SU-DHL-6 (cell line): ENCODE results near the gene RGL3.

ENCODE experiments used
- H2AFZ ChIP-seq: fragments of 200-600 bp; sonication (generic); 2 replicates; pipeline ENCODE4 v1.6.1; 2014; ENCODE audit warnings: low read depth, mild to moderate bottlenecking, moderate library complexity, mixed read lengths, antibody characterized with exemption, low read length; ENCODE audit not compliant: severe bottlenecking
- H3F3A ChIP-seq: fragments of 200-600 bp; shearing (Covaris generic); 2 replicates; pipeline ENCODE4 v1.6.0; 2016; ENCODE audit warnings: antibody characterized with exemption, mild to moderate bottlenecking; ENCODE audit not compliant: insufficient read depth
- H3K27ac ChIP-seq: fragments of 200-600 bp; sonication (generic); 2 replicates; pipeline ENCODE4 v1.5.1; 2016; ENCODE audit warnings: low read depth, mild to moderate bottlenecking, low read length, moderate library complexity, mixed read lengths
- H3K27me3 ChIP-seq: fragments of 200-600 bp; sonication (generic), shearing (Covaris generic); 2 replicates; pipeline ENCODE4 v1.6.0; 2014; ENCODE audit warnings: mild to moderate bottlenecking, low read length
- H3K36me3 ChIP-seq: fragments of 200-600 bp; sonication (generic); 2 replicates; pipeline ENCODE4 v1.6.1; 2014; ENCODE audit warnings: mild to moderate bottlenecking, low read length, mixed read lengths
- H3K4me2 ChIP-seq: fragments of 300-600, 200-600 bp; shearing (Covaris generic), sonication (generic); 2 replicates; pipeline ENCODE4 v1.6.0; 2014; ENCODE audit warnings: low read length, low read depth, mild to moderate bottlenecking; ENCODE audit not compliant: poor library complexity, severe bottlenecking
- H3K4me3 ChIP-seq: fragments of 200-600 bp; sonication (generic); 2 replicates; pipeline ENCODE4 v1.5.1; 2014; ENCODE audit warnings: antibody characterized with exemption, low read length, mild to moderate bottlenecking, mixed read lengths; ENCODE audit not compliant: insufficient read depth, poor library complexity, severe bottlenecking
- H3K79me2 ChIP-seq: fragments of 200-600 bp; sonication (generic); 2 replicates; pipeline ENCODE4 v1.6.1; 2014; ENCODE audit warnings: mild to moderate bottlenecking, low read length, moderate library complexity; ENCODE audit not compliant: insufficient read depth
- H3K9ac ChIP-seq: fragments of 200-600 bp; sonication (generic); 2 replicates; pipeline ENCODE4 v1.7.0; 2014; ENCODE audit warnings: mild to moderate bottlenecking, low read length
- H3K9me2 ChIP-seq: fragments of 200-600 bp; sonication (generic); replicated peaks from 2 replicates; pipeline ENCODE4 v1.6.1; 2014; ENCODE audit warnings: low read length; ENCODE audit not compliant: insufficient read depth
- H3K9me3 ChIP-seq: fragments of 200-600 bp; sonication (generic); 2 replicates; pipeline ENCODE4 v1.6.1; 2014; ENCODE audit warnings: low read length, mixed read lengths; ENCODE audit not compliant: insufficient read depth
- H4K20me1 ChIP-seq: fragments of 200-600 bp; sonication (generic); 2 replicates; pipeline ENCODE4 v1.6.1; 2014; ENCODE audit warnings: low read depth, mild to moderate bottlenecking, antibody characterized with exemption, low read length, moderate library complexity, mixed read lengths
- EZH2phosphoT487 ChIP-seq: fragments of 200-600 bp; sonication (generic), shearing (Covaris generic); conservative IDR thresholded peaks from 2 replicates; pipeline ENCODE4 v1.6.1; 2018; ENCODE audit warnings: mild to moderate bottlenecking, antibody characterized with exemption, low read length, moderate library complexity, mixed read lengths
- TF ChIP-seq, protein P1 (sequence below): fragments of 200-600 bp; sonication (generic); IDR thresholded peaks from one replicate; pipeline ENCODE4 v1.5.1; 2017; ENCODE audit warnings: antibody characterized with exemption, mild to moderate bottlenecking, low read length, moderate library complexity; ENCODE audit not compliant: insufficient read depth, poor library complexity, severe bottlenecking

Gene RGL3

DNA sequence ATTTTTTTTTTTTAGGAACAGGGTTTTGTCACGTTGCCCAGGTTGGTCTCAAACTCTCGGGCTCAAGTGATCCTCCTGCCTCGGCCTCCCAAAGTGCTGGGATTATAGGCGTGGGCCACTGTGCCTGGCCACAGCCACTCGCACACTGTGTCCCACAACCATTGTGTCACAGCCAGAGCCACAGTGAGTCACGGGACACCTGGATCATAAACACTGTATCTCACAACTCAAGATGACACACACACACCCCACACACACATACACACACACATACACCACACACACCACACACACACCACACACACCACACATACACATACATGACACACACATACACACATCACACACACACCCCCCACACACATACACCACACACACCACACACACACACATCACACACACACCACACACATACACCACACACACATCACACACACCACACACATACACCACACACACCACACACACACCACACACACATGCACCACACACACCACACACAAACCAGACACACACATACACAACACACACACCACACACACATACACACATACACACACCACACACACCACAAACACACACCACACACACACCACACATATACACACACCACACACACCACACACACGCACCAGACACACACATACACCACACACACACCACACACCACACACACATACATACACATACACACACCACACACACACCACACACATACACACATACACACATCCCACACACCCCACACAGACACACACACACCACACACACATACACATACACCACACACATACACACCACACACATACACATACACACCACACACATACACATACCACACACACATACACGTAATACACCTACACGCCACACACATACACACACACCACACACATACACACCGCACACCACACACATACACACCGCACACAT is 45.5 kb upstream of the RGL3 start:
- Histone ChIP-seq H3K4me2 (no peak overlapping the region), H3K27me3 (no peaks in the 10 kb centered on the region), H3K27ac (no peak overlapping the region), H3K9ac (no peak overlapping the region), H3K9me3 (no peaks in the 10 kb centered on the region), H3K36me3 (no peaks in the 10 kb centered on the region), H3K4me3 (no peak overlapping the region), H2AFZ (no peak overlapping the region), H3K79me2 (no peaks in the 10 kb centered on the region), H4K20me1 (no peaks in the 10 kb centered on the region), H3F3A (no peaks in the 10 kb centered on the region), H3K9me2 (no peaks in the 10 kb centered on the region)
- TF ChIP-seq, protein P1, sequence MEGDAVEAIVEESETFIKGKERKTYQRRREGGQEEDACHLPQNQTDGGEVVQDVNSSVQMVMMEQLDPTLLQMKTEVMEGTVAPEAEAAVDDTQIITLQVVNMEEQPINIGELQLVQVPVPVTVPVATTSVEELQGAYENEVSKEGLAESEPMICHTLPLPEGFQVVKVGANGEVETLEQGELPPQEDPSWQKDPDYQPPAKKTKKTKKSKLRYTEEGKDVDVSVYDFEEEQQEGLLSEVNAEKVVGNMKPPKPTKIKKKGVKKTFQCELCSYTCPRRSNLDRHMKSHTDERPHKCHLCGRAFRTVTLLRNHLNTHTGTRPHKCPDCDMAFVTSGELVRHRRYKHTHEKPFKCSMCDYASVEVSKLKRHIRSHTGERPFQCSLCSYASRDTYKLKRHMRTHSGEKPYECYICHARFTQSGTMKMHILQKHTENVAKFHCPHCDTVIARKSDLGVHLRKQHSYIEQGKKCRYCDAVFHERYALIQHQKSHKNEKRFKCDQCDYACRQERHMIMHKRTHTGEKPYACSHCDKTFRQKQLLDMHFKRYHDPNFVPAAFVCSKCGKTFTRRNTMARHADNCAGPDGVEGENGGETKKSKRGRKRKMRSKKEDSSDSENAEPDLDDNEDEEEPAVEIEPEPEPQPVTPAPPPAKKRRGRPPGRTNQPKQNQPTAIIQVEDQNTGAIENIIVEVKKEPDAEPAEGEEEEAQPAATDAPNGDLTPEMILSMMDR, result no peak
- TF ChIP-seq EZH2phosphoT487, result no peak

DNA sequence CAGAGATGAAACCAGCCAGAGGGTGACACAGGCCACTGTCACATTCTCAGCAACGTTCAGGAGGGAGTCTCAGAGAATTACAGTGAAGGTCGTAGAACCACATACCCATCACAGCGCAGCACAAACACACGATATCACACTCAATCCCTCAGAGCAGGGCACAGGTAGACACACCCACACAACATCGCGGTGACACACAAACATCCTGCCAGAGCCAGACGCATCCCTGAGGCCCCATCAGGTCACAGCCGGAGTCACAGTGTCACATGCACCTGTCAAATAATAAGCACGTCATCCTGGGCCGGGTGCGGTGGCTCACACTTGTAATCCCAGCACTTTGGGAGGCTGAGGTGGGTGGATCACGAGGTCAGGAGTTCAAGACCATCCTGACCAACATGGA is 44.3 kb upstream of the RGL3 start:
- Histone ChIP-seq H3F3A (no peaks in the 10 kb centered on the region), H3K4me2 (no peak overlapping the region), H2AFZ (no peak overlapping the region), H3K9ac (no peak overlapping the region), H4K20me1 (no peaks in the 10 kb centered on the region), H3K79me2 (no peaks in the 10 kb centered on the region), H3K27me3 (no peaks in the 10 kb centered on the region), H3K4me3 (no peak overlapping the region), H3K36me3 (no peaks in the 10 kb centered on the region), H3K27ac (no peak overlapping the region), H3K9me2 (no peaks in the 10 kb centered on the region), H3K9me3 (no peaks in the 10 kb centered on the region)
- TF ChIP-seq, protein P1, result no peak
- no peak for TF ChIP-seq EZH2phosphoT487

DNA sequence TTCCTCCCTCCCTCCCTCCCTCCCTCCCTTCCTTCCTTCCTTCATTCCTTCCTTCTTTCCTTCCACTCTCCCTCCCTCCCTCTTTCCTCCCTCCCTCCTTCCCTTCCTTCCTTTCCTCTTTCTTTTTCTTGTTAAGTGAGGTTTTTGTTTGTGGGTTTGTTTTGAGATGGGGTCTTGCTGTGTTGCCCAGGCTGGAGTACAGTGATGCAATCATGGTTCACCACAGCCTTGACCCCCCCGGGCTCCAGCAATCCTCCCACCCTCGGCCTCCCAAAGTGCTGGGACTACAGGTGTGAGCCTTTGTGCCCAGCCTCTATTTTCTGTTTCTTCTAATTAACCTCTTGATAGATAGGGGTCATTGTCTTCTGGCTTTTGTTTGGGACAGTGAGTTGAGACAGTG is 42.3 kb upstream of the RGL3 start:
- TF ChIP-seq EZH2phosphoT487, result no peak
- TF ChIP-seq, protein P1, result no peak

More for the DNA sequence above, 42.3 kb upstream of the RGL3 start:
- no peaks in the 10 kb centered on the region for H3K9me3 ChIP-seq
- H3K79me2 ChIP-seq, result no peaks in the 10 kb centered on the region
- no peak overlapping the region for H3K9ac ChIP-seq
- H3K27ac ChIP-seq, result no peak overlapping the region
- no peak overlapping the region for H3K4me2 ChIP-seq
- H4K20me1 ChIP-seq, result no peaks in the 10 kb centered on the region
- no peak overlapping the region for H3K4me3 ChIP-seq
- H3F3A ChIP-seq, result no peaks in the 10 kb centered on the region
- H3K36me3 ChIP-seq, result no peaks in the 10 kb centered on the region
- no peaks in the 10 kb centered on the region for H3K9me2 ChIP-seq
- H2AFZ ChIP-seq, result no peak overlapping the region
- no peaks in the 10 kb centered on the region for H3K27me3 ChIP-seq
